UCSD-AML1 (cell line): ENCODE results near the gene TLR4.

ENCODE experiments used
- DNase-seq: peaks from one replicate; lab custom pipeline; 2025; ENCODE audit not compliant: unreplicated experiment; lab: John Stamatoyannopoulos, UW

TLR4 gene

GRCh38 chr9:117714282-117714681, 10.1 kb downstream of the TLR4 start:
- DNase-seq: no peak

DNA sequence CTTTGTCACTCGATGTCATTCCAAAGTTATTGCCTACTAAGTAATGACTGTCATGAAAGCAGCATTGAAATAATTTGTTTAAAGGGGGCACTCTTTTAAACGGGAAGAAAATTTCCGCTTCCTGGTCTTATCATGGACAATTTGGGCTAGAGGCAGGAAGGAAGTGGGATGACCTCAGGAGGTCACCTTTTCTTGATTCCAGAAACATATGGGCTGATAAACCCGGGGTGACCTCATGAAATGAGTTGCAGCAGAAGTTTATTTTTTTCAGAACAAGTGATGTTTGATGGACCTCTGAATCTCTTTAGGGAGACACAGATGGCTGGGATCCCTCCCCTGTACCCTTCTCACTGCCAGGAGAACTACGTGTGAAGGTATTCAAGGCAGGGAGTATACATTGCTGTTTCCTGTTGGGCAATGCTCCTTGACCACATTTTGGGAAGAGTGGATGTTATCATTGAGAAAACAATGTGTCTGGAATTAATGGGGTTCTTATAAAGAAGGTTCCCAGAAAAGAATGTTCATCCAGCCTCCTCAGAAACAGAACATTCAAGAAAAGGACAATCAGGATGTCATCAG, 11.3 kb downstream of the TLR4 start:
- DNase-seq: no peak

GRCh38 chr9:117718085-117718484, 13.9 kb downstream of the TLR4 start:
- DNase-seq: no peak

DNA sequence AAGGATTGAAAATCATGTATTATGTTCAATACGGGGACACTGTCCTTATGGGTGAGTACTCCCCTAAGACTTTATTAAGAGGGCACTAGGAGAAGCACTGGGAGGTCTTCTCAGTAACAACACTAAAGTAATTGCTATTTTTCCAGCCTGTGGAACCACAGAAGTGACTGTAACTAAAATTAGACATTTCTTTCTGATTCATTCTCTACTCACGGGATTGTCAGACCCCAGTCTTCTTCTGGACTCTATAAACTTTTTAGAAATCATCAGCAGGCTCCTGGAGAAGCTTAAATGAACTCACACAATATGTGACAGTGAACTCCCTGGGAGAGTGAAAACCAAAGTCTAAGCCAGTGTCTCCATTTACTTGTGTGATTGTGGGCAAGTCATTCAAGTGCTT, 14.5 kb downstream of the TLR4 start:
- no peak for DNase-seq

GRCh38 chr9:117719161-117719920, 15.1 kb downstream of the TLR4 start:
- no peak for DNase-seq

- DNase-seq: no peak
These were observed 15.9 kb downstream of the TLR4 start for GRCh38 chr9:117720066-117720465.

GRCh38 chr9:117720555-117720954, 16.4 kb downstream of the TLR4 start:
- no peak for DNase-seq

GRCh38 chr9:117720987-117721386, 16.8 kb downstream of the TLR4 start:
- no peak for DNase-seq

DNA sequence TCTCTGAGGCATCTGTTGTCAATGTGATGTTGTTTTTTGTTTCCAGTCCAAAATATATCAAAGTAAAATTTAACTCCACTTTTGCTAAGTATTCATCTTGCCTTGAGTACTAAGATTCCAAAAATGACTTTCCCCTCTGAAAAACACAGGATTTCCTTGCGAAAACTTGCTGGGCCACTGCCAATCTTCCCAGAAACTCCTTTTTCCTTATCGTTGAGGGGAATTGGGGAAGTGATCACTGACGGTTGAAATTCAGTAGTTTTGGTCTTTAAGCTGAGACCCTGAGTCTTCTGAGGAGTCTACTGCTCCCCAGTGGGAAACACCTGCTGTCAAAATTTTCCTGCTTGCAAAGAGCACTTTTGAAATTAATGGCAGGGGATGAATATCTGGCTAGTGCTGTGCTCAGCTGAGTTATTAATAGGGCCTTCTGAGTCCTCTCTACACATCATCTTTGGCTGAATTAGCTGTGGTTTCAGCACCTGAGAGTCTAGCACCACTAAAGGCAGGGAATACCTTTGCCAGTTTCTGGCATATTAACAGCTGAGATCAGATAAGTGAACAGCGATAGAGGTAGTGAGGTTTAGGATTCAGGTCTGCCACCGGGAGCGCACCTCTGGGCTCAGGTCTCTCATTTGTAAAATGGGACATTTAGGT, 18.0 kb downstream of the TLR4 start:
- no peak for DNase-seq

DNA sequence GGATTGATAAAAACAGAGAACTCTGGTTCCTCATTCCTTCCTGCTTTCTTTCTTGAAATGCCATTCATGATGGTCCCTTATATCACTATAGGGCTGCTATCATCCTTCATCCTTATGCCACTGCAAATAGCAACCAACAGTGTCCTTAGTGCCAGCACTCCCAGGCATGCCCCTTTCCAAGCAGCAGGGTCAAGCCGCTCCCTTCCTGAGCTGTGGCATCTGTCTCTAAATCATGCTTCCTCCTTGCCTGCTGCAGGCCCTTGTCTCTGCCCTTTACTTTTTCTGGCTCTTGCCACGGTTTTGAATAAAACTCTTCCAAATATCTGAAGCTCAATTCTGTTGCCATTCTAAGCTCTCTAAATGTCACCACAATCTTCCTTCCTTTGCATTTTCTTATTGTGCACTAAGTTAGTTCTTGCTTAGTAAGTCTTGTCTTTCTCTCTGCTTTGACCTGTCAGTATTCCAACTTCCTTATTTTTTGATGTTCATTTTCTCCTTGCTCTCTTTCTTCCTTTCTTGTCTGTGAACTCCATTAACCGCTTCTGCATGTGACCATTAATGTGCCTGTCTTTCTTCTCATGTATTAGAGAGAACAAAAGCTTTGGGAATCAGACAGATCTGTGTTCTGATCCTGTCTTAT, 19.9 kb downstream of the TLR4 start:
- no peak for DNase-seq

- DNase-seq: no peak
These were observed 21.3 kb downstream of the TLR4 start for GRCh38 chr9:117725426-117725887.

DNA sequence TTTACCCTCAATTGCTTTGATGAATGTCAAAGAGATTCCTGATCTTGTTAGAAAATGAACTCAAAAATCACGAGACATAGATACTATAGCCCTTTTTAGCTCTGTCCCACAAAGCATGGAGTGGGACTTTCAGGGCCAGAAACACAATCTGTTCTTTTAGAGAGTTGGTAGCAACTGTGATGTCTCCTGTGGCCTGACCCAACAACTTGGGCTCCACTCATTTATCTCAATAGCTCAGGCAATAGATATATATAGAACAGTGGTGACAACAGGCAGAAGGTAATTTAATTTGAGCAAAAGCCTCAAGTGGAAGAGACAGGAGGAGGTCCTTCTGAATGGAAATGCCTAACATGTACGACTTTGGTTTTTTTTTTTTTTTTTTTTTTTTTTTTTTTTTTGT, 25.2 kb downstream of the TLR4 start:
- DNase-seq: no peak

- DNase-seq: no peak
These were observed 28.3 kb downstream of the TLR4 start for GRCh38 chr9:117732494-117732893.

DNA sequence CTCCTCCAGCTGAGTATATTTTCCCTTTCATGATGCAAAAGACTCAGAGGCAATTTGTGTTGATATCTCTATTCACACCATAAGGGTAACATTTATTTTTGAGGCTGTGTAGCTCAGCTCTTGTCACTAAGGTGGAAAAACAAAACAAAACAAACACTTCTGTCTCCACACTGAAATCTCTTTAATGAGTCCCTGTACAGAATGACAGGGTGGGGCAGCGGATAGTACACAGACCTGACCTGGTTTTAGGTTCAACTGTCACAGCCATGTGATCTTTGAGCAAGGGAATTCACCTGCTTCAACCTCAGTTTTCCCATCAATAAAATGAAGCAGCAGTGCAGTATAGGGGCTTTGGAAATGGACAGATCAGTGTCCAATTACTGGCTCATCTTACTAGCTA, 29.3 kb downstream of the TLR4 start:
- DNase-seq: no peak

- DNase-seq: no peak
These were observed 29.9 kb downstream of the TLR4 start for GRCh38 chr9:117734082-117734481.

DNA sequence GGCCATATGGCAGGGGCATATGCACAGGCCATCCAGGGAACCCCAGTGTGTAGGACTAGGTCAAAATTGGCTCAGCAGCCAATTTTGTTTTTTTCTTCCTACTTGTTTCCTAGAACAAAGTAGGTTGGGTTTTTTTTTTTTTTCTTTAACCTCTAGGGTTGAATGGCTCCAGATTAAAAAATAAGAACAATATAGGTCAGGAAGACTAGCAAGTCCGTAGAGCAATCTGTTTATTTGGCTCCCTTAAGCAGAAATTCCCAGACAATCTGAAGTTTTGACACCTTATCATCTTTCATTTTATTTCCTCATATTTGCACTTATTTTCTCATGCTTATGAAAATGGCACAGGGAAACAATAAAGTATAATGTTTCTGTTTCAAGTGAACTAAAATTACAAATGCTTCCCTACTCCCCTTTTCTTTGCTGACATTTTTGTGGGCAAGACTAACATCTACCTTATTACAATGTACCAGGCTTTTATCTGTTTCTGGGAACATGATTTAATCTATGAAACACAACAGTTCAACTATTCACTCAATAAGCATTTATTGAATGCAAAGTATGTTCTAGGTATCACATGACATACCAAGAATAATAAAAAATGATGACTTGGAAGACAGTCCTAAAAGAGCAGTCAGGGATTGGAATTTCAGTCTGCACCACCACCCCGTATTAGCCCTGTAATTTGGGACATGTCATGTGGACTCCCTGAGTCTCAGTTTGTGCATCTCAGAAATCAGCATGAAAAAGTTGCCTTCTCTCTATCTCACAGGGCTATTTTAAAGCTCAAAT, 30.5 kb downstream of the TLR4 start:
- no peak for DNase-seq

GRCh38 chr9:117737721-117738226, 33.6 kb downstream of the TLR4 start:
- no peak for DNase-seq

DNA sequence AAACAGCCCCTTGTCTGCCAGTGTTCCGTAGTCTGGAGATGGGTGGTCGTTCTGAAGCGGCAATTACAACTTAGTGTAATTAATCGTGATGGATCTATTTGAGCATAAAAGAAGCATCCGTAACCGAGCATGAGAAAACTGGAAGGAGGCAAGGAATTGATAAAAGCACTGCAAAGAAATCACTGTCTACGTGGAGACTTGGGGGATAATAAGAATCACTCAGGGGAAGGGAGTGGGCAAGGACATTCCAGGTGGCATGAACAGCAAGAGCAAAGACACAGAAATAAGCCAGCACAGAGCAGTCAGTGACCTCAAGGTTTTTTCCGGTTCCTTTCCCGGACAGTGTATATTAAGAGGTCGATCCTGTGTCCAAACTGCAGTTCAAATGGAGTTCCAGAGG, 35.0 kb downstream of the TLR4 start:
- DNase-seq: no peak

GRCh38 chr9:117739624-117740347, 35.6 kb downstream of the TLR4 start:
- no peak for DNase-seq

DNA sequence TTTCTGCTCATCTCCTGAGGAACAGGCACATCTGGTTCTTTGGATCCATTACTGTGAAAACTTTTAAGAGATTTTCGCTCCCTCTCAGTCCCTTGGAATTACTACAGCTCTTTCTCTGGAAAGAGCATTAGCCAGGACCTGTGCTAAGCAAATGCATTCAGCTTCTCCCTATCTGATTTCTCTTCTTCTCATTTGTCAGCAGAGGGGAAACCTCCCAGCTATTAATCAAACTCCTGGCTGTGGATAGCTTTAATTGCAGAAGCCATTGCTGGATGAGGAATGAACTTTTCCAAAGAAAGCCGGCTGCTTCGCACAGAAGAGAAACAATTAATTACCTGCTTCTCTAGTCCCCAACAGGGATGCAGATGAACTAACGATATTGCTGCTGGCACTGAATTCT, 37.9 kb downstream of the TLR4 start:
- DNase-seq: no peak
